Keratinocyte (primary cell): ENCODE results near the gene PPFIA1. TPM values are rescaled to one million over a fixed set of nuclear protein-coding genes. Genes with fewer than 3 reads are reported as not detected.

Experiments
- DNase-seq: peaks from one replicate; pipeline ENCODE4 v3.0.0-alpha.2; 2011; ENCODE audit warnings: low read depth, missing footprints, low spot score
- FAIRE-seq: peaks from 2 replicates; lab custom pipeline; 2011; peaks lifted over from hg19 to GRCh38; lab: Jason Lieb, UNC
- H2AFZ ChIP-seq: 2 replicates; pipeline ENCODE4 v1.6.0; 2012; ENCODE audit warnings: low read length, control low read depth, inconsistent platforms; ENCODE audit not compliant: control insufficient read depth
- H3K27ac ChIP-seq: 2 replicates; pipeline ENCODE4 v1.5.1; 2011; ENCODE audit warnings: low read length; ENCODE audit not compliant: control insufficient read depth, insufficient read depth
- H3K27me3 ChIP-seq: 3 replicates; pipeline ENCODE4 v1.6.0; 2011; ENCODE audit warnings: low read length; ENCODE audit not compliant: control insufficient read depth, insufficient read depth; ENCODE audit errors: extremely low read depth
- H3K36me3 ChIP-seq, 2 experiments: 2 replicates in 1 of 2; 3 replicates in 1 of 2; pipeline ENCODE4 v1.5.1; 2011; ENCODE audit warnings: low read length in 2 of 2, mild to moderate bottlenecking in 1 of 2; ENCODE audit not compliant: control insufficient read depth in 2 of 2, insufficient read depth in 2 of 2; ENCODE audit errors: extremely low read depth in 1 of 2
- H3K4me1 ChIP-seq: 3 replicates; pipeline ENCODE4 v1.5.1; 2011; ENCODE audit warnings: low read length; ENCODE audit not compliant: control insufficient read depth, insufficient read depth; ENCODE audit errors: extremely low read depth
- H3K4me2 ChIP-seq: 3 replicates; pipeline ENCODE4 v1.6.0; 2011; ENCODE audit warnings: low read depth, low read length; ENCODE audit not compliant: control insufficient read depth, insufficient read depth; ENCODE audit errors: extremely low read depth
- H3K4me3 ChIP-seq, 3 experiments: fragments of 200-600 bp in 1 of 3; sonication (generic) in 1 of 3; 2 replicates in 2 of 3; 3 replicates in 1 of 3; pipeline ENCODE4 v1.5.1; 2011 to 2016; ENCODE audit warnings: low read length in 3 of 3, mild to moderate bottlenecking in 3 of 3, control low read depth in 2 of 3, inconsistent platforms in 1 of 3, low read depth in 1 of 3, mixed read lengths in 1 of 3, mixed run types in 1 of 3, moderate library complexity in 1 of 3; ENCODE audit not compliant: control insufficient read depth in 2 of 3, insufficient read depth in 2 of 3; ENCODE audit errors: extremely low read depth in 1 of 3
- H3K79me2 ChIP-seq: 2 replicates; pipeline ENCODE4 v1.6.0; 2012; ENCODE audit warnings: low read length; ENCODE audit not compliant: control insufficient read depth, insufficient read depth
- H3K9ac ChIP-seq: 3 replicates; pipeline ENCODE4 v1.6.0; 2011; ENCODE audit warnings: low read length; ENCODE audit not compliant: control insufficient read depth, insufficient read depth; ENCODE audit errors: extremely low read depth
- H3K9me1 ChIP-seq: 3 replicates; pipeline ENCODE4 v1.6.0; 2011; ENCODE audit warnings: low read length; ENCODE audit not compliant: control insufficient read depth, insufficient read depth; ENCODE audit errors: extremely low read depth
- H3K9me3 ChIP-seq: 2 replicates; pipeline ENCODE4 v1.5.1; 2012; ENCODE audit warnings: low read depth, low read length; ENCODE audit not compliant: control insufficient read depth
- H4K20me1 ChIP-seq: 3 replicates; pipeline ENCODE4 v1.6.0; 2011; ENCODE audit warnings: low read length; ENCODE audit not compliant: control insufficient read depth, insufficient read depth; ENCODE audit errors: extremely low read depth
- EZH2 ChIP-seq: IDR thresholded peaks from one replicate; pipeline ENCODE4 v1.6.1; 2012; ENCODE audit warnings: inconsistent platforms, mild to moderate bottlenecking, low read length, moderate library complexity
- dilution Hi-C: fragments of 300-500 bp; cut with MboI; formaldehyde crosslinking; loops from one replicate; pipeline ENCODE4 v1.7.0; 2020; ENCODE audit warnings: low sequenced_read_pairs; ENCODE audit not compliant: extremely low pct_ligation_motif_present
- polyA plus RNA-seq, 5 experiments: library from polyadenylated mRNA; depleted of rRNA in 3 of 5; stranded (reverse) in 3 of 5; stranded (forward) in 1 of 5; unstranded in 1 of 5; fragments of >200 nt; gene quantifications; 1 replicate in 1 of 5; 2 replicates in 3 of 5; 3 replicates in 1 of 5; pipeline versions ENCODE4 v1.2.1 to v1.2.3, GENCODE V29; 2011 to 2012; ENCODE audit warnings: missing spikeins in 2 of 5, low read depth in 1 of 5, low replicate concordance in 1 of 5
- small RNA-seq, 3 experiments: library from RNA; depleted of rRNA; stranded (forward); fragments of <200 nt; gene quantifications; one replicate each; pipeline ENCODE3, GENCODE V24; 2012; ENCODE audit warnings: low read depth in 3 of 3, low replicate concordance in 1 of 3; ENCODE audit not compliant: insufficient read length in 3 of 3
- TF ChIP-seq, protein P1 (sequence below), 3 experiments: IDR thresholded peaks in 1 of 3; conservative IDR thresholded peaks in 1 of 3; optimal IDR thresholded peaks in 1 of 3; 2 replicates in 2 of 3; 3 replicates in 1 of 3; pipeline versions ENCODE3 to v1.5.1; 2011; ENCODE audit warnings: low read length in 3 of 3, mild to moderate bottlenecking in 3 of 3, moderate library complexity in 2 of 3, control low read depth in 1 of 3, inconsistent platforms in 1 of 3; ENCODE audit not compliant: insufficient read depth in 2 of 3; ENCODE audit errors: extremely low read depth in 1 of 3

PPFIA1 gene
- polyA plus RNA-seq, 1 donor (not counting 4 experiments of a cell fraction or from before 2014, with no cell fraction given): 27.6 TPM

GRCh38 chr11:70433526-70433925, 163.0 kb downstream of the PPFIA1 start:
- dilution Hi-C loops: no loop called here
- Histone ChIP-seq H3K27ac (no peak overlapping the region), H3K79me2 (peaks cover 3% of the 10 kb centered on the region), H3K9me3 (no peaks in the 10 kb centered on the region), H3K9ac (no peak overlapping the region), H2AFZ (no peak overlapping the region), H3K9me1 (no peaks in the 10 kb centered on the region), H4K20me1 (peaks cover 8% of the 10 kb centered on the region), H3K27me3 (no peaks in the 10 kb centered on the region), H3K4me1 (no peaks in the 10 kb centered on the region), H3K4me3 (no peak overlapping the region), H3K4me2 (no peak overlapping the region), H3K36me3 (peaks cover 50 to 56% of the 10 kb centered on the region in 2 experiments)
- FAIRE-seq: no peak
- no peak for DNase-seq
- TF ChIP-seq EZH2: no peak
- TF ChIP-seq, protein P1, sequence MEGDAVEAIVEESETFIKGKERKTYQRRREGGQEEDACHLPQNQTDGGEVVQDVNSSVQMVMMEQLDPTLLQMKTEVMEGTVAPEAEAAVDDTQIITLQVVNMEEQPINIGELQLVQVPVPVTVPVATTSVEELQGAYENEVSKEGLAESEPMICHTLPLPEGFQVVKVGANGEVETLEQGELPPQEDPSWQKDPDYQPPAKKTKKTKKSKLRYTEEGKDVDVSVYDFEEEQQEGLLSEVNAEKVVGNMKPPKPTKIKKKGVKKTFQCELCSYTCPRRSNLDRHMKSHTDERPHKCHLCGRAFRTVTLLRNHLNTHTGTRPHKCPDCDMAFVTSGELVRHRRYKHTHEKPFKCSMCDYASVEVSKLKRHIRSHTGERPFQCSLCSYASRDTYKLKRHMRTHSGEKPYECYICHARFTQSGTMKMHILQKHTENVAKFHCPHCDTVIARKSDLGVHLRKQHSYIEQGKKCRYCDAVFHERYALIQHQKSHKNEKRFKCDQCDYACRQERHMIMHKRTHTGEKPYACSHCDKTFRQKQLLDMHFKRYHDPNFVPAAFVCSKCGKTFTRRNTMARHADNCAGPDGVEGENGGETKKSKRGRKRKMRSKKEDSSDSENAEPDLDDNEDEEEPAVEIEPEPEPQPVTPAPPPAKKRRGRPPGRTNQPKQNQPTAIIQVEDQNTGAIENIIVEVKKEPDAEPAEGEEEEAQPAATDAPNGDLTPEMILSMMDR (optimal IDR thresholded peaks at IDR 0.05 in 1 of 3, IDR thresholded peaks at IDR 0.05 in 1 of 3, conservative IDR thresholded peaks at IDR 0.05 in 1 of 3; ENCODE audit: extremely low read depth in 1 of 3, insufficient read depth in 2 of 3, low read length in 3 of 3): no peak

Small RNAs within 50 kb of the gene (small RNA-seq; reads per million reads assigned to genes)
- 0.07 to 12.3 (median 10.3) reads per million in 3 experiments for gene MIR548K

Other genes starting within 250 kb of the PPFIA1 start
- gene ANO1, start 192.4 kb upstream of the PPFIA1 start, polyA plus RNA-seq: 9.1 to 158 TPM (median 45.2 TPM) in 3 replicates
- gene FADD, start 67.4 kb upstream of the PPFIA1 start, polyA plus RNA-seq: 31.5 to 45.3 TPM (median 33.7 TPM) in 3 replicates
- 184 to 221 TPM (median 195 TPM) in 3 replicates for gene CTTN, start 127.8 kb downstream of the PPFIA1 start, polyA plus RNA-seq